Measurements from ENCODE around the gene GSTM4.
"Not testable (repeated sequence)": the region's sequence is repeated elsewhere in the genome, so short reads cannot be mapped to it uniquely, and the experiment has no call there.

GSTM4 gene

GRCh38 chr1:109691759-109692158 lies 35.9 kb downstream of the GSTM4 start:
- no peak overlapping the region for H3K4me2 ChIP-seq (ENCODE audit: insufficient read depth, low read length)
- no peaks in the 10 kb centered on the region for H3K27me3 ChIP-seq (ENCODE audit: insufficient read depth, low read length, poor library complexity)
- H3K4me1 ChIP-seq (ENCODE audit: insufficient read depth, low read length): no peaks in the 10 kb centered on the region
- H3K27ac ChIP-seq (ENCODE audit: low read length): no peak overlapping the region
- ATAC-seq (ENCODE audit: insufficient read depth, low read depth) (no peak), DNase-seq (no peak)
- H3K79me2 ChIP-seq (ENCODE audit: insufficient read depth, low read length): no peaks in the 10 kb centered on the region
- H3K9ac ChIP-seq (ENCODE audit: low read depth, low read length): no peak overlapping the region
- H3K36me3 ChIP-seq (ENCODE audit: insufficient read depth, low read length): no peaks in the 10 kb centered on the region
- no peak overlapping the region for H3K4me3 ChIP-seq (ENCODE audit: low read depth in 1 of 2, low read length in 2 of 2)
- no peak overlapping the region for H2AFZ ChIP-seq (ENCODE audit: low read depth, low read length)
- no peaks in the 10 kb centered on the region for H4K20me1 ChIP-seq (ENCODE audit: insufficient read depth, low read length)
- H3K9me3 ChIP-seq (ENCODE audit: insufficient read depth, low read length, severe bottlenecking): no peaks in the 10 kb centered on the region
- TF ChIP-seq CTCF (IDR thresholded peaks at IDR 0.05; ENCODE audit: borderline replicate concordance, extremely low read depth, low read length, poor library complexity, severe bottlenecking) (no peak), EZH2 (IDR thresholded peaks at IDR 0.05; ENCODE audit: borderline replicate concordance, low read depth, low read length, severe bottlenecking) (no peak)

GRCh38 chr1:109694400-109694799 lies 38.5 kb downstream of the GSTM4 start:
- not testable (repeated sequence) for H3K36me3 ChIP-seq (ENCODE audit: insufficient read depth, low read length); H3K9me3 ChIP-seq (ENCODE audit: insufficient read depth, low read length, severe bottlenecking); H3K79me2 ChIP-seq (ENCODE audit: insufficient read depth, low read length); H4K20me1 ChIP-seq (ENCODE audit: insufficient read depth, low read length); H3K4me3 ChIP-seq (ENCODE audit: low read depth in 1 of 2, low read length in 2 of 2); H3K27me3 ChIP-seq (ENCODE audit: insufficient read depth, low read length, poor library complexity); H3K9ac ChIP-seq (ENCODE audit: low read depth, low read length); ATAC-seq (ENCODE audit: insufficient read depth, low read depth); H3K4me1 ChIP-seq (ENCODE audit: insufficient read depth, low read length); H3K27ac ChIP-seq (ENCODE audit: low read length); DNase-seq; H2AFZ ChIP-seq (ENCODE audit: low read depth, low read length); H3K4me2 ChIP-seq (ENCODE audit: insufficient read depth, low read length)

- not testable (repeated sequence) for H3K9me3 ChIP-seq (ENCODE audit: insufficient read depth, low read length, severe bottlenecking); H3K9ac ChIP-seq (ENCODE audit: low read depth, low read length); H4K20me1 ChIP-seq (ENCODE audit: insufficient read depth, low read length); H3K79me2 ChIP-seq (ENCODE audit: insufficient read depth, low read length); DNase-seq; H2AFZ ChIP-seq (ENCODE audit: low read depth, low read length); H3K4me1 ChIP-seq (ENCODE audit: insufficient read depth, low read length); H3K27me3 ChIP-seq (ENCODE audit: insufficient read depth, low read length, poor library complexity); H3K27ac ChIP-seq (ENCODE audit: low read length); H3K4me3 ChIP-seq (ENCODE audit: low read depth in 1 of 2, low read length in 2 of 2); ATAC-seq (ENCODE audit: insufficient read depth, low read depth); H3K4me2 ChIP-seq (ENCODE audit: insufficient read depth, low read length); H3K36me3 ChIP-seq (ENCODE audit: insufficient read depth, low read length)
Observed at GRCh38 chr1:109695138-109695537, 39.2 kb downstream of the GSTM4 start.

- DNase-seq: no peak
- no peaks in the 10 kb centered on the region for H3K27me3 ChIP-seq (ENCODE audit: insufficient read depth, low read length, poor library complexity)
- H3K4me1 ChIP-seq (ENCODE audit: insufficient read depth, low read length): no peaks in the 10 kb centered on the region
- ATAC-seq (ENCODE audit: insufficient read depth, low read depth): no peak
- H3K9ac ChIP-seq (ENCODE audit: low read depth, low read length): no peak overlapping the region
- H3K27ac ChIP-seq (ENCODE audit: low read length): no peak overlapping the region
- H3K9me3 ChIP-seq (ENCODE audit: insufficient read depth, low read length, severe bottlenecking): no peaks in the 10 kb centered on the region
- TF ChIP-seq CTCF (IDR thresholded peaks at IDR 0.05; ENCODE audit: borderline replicate concordance, extremely low read depth, low read length, poor library complexity, severe bottlenecking) (no peak), EZH2 (IDR thresholded peaks at IDR 0.05; ENCODE audit: borderline replicate concordance, low read depth, low read length, severe bottlenecking) (no peak)
- H3K4me2 ChIP-seq (ENCODE audit: insufficient read depth, low read length): no peak overlapping the region
- no peaks in the 10 kb centered on the region for H3K36me3 ChIP-seq (ENCODE audit: insufficient read depth, low read length)
- H3K4me3 ChIP-seq (ENCODE audit: low read depth in 1 of 2, low read length in 2 of 2): no peak overlapping the region
- no peak overlapping the region for H2AFZ ChIP-seq (ENCODE audit: low read depth, low read length)
- H3K79me2 ChIP-seq (ENCODE audit: insufficient read depth, low read length): no peaks in the 10 kb centered on the region
- H4K20me1 ChIP-seq (ENCODE audit: insufficient read depth, low read length): no peaks in the 10 kb centered on the region
Observed at GRCh38 chr1:109697066-109697465, 41.2 kb downstream of the GSTM4 start.

GRCh38 chr1:109697861-109698260 lies 42.0 kb downstream of the GSTM4 start:
- not testable (repeated sequence) for H3K27me3 ChIP-seq (ENCODE audit: insufficient read depth, low read length, poor library complexity); ATAC-seq (ENCODE audit: insufficient read depth, low read depth); H2AFZ ChIP-seq (ENCODE audit: low read depth, low read length); H3K4me3 ChIP-seq (ENCODE audit: low read depth in 1 of 2, low read length in 2 of 2); H3K9ac ChIP-seq (ENCODE audit: low read depth, low read length); H3K27ac ChIP-seq (ENCODE audit: low read length); H3K4me1 ChIP-seq (ENCODE audit: insufficient read depth, low read length); H3K36me3 ChIP-seq (ENCODE audit: insufficient read depth, low read length); H3K4me2 ChIP-seq (ENCODE audit: insufficient read depth, low read length); H3K79me2 ChIP-seq (ENCODE audit: insufficient read depth, low read length); H4K20me1 ChIP-seq (ENCODE audit: insufficient read depth, low read length); DNase-seq; H3K9me3 ChIP-seq (ENCODE audit: insufficient read depth, low read length, severe bottlenecking)

GRCh38 chr1:109702940-109703339 lies 47.0 kb downstream of the GSTM4 start:
- not testable (repeated sequence) for ATAC-seq (ENCODE audit: insufficient read depth, low read depth); H3K27ac ChIP-seq (ENCODE audit: low read length); H3K27me3 ChIP-seq (ENCODE audit: insufficient read depth, low read length, poor library complexity); H3K9ac ChIP-seq (ENCODE audit: low read depth, low read length); H3K4me3 ChIP-seq (ENCODE audit: low read depth in 1 of 2, low read length in 2 of 2); H2AFZ ChIP-seq (ENCODE audit: low read depth, low read length); H3K4me1 ChIP-seq (ENCODE audit: insufficient read depth, low read length); H4K20me1 ChIP-seq (ENCODE audit: insufficient read depth, low read length); H3K36me3 ChIP-seq (ENCODE audit: insufficient read depth, low read length); H3K9me3 ChIP-seq (ENCODE audit: insufficient read depth, low read length, severe bottlenecking); H3K79me2 ChIP-seq (ENCODE audit: insufficient read depth, low read length); DNase-seq; H3K4me2 ChIP-seq (ENCODE audit: insufficient read depth, low read length)

Measured in DND-41 (cell line).